ENCODE data around the gene SEPTIN1.
"Not testable (repeated sequence)": the region's sequence is repeated elsewhere in the genome, so short reads cannot be mapped to it uniquely, and the experiment has no call there.

Gene SEPTIN1

DNA sequence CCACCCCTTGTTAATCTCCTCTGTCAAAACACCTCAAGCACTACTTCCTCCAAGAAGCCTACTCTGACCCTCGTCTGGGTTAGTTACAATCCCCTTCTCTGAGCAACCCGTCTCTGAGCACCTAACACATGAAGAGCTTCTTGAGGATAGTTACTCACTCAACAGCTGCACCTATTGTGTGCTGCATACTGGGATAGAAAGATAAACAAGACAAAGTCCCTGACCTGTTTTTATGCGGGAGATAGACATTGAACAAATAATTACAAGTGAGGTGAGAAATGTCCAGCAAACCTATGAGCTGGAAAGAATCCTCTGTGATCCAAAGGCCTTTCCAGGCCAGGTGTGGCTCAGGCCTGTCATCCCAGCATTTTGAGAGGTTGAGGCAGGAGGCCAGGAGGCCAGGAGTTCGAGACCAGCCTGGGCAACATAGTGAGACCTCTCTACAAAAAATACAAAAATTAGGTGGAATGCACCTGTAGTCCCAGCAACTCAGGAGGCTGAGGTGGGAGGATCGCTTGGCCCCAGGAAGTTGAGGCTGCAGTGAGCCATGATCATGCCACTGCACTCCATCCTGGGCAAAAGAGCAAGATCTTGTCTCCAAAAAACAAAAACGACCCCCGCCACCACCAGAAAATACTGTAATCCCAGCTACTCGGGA lies 19.5 kb upstream of the SEPTIN1 start:
- no peak for DNase-seq

GRCh38 chr16:30399435-30400186 lies 17.2 kb upstream of the SEPTIN1 start:
- no peak for DNase-seq

GRCh38 chr16:30398661-30399434 lies 16.5 kb upstream of the SEPTIN1 start:
- no peak for DNase-seq

DNA sequence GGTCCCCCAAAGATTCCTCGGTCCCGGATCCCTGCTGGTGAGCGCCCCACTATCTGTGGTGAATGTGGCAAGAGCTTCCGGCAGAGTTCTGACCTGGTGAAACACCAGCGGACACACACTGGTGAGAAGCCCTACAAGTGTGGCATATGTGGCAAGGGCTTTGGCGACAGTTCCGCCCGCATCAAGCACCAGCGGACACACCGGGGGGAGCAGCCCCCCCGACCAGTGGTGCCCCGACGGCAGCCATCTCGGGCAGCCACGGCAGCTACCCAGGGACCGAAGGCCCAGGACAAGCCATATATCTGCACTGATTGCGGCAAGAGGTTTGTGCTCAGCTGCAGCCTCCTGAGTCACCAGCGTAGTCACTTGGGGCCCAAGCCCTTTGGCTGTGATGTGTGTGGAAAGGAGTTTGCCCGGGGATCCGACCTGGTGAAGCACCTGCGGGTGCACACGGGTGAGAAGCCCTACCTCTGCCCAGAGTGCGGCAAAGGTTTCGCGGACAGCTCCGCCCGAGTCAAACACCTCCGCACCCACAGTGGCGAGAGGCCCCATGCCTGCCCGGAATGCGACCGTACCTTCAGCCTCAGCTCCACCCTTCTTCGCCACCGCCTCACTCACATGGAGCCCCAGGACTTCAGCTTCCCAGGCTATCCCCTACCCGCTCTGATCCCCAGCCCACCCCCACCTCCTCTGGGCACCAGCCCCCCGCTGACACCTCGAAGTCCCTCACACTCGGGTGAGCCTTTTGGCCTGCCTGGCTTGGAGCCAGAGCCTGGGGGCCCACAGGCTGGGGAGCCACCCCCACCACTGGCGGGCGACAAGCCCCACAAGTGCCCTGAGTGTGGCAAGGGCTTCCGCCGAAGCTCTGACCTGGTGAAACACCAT lies 15.7 kb upstream of the SEPTIN1 start:
- no peak for DNase-seq

GRCh38 chr16:30397056-30397455 lies 14.7 kb upstream of the SEPTIN1 start:
- DNase-seq: no peak

DNA sequence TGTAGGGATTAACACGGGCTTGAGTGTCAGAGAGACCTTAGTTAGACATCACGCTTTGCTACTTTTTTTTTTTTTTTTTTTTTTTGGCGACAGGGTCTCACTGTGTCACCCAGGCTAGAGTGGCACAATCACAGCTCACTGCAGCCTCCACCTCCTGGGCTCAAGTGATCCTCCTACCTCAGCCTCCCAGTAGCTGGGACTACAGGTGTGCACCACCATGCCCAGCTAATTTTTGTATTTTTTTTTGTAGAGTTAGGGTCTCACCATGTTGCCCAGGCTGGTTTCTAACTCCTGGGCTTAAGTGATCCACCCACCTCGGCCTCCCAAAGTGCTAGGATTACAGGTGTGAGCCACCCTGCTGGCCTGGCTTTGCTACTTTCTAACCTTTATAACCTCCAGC lies 14.3 kb upstream of the SEPTIN1 start:
- not testable (repeated sequence) for DNase-seq

GRCh38 chr16:30395992-30396585 lies 13.7 kb upstream of the SEPTIN1 start:
- DNase-seq: no peak

DNA sequence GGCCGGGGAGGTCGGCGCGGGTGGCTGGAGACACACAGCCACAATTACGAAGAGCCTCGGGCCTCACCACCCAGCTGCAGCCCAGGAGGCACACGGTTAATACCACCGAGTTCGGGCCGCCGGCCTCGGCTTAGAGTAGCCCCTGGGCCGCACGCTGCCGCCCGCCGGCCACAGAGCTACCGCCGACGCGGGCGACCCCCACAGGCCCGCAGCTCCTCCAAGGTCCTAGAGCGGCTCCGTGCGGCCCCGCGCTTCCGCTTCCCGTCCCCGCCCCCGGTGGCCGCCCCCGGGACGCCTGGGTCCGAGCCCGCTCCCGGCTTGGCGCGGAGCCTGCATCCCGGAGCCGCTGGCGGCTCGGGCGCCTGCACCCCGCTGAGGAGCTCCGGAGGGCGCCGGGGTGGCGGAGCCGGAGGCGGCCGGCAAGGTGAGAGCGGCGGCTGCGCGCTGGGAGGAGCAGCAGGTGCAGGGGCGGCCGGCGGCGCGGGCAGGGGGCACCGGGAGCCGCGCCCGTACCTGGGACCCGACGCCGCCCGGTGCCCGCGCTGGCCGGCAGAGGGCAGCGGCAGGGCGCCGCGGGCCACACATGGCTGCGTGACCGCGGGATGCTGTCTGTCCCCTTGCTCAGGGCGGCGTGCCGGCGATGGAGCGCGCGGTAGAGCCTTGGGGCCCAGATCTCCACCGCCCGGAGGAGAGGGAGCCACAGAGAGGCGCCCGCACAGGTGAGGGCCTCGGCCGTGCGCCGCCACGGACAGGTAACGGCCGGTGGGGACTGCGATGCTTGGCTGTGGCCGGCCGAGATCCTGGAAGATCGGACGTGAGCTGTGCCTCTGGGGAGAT lies 13.0 kb upstream of the SEPTIN1 start, which contains the start of gene ZNF48:
Gene ZNF48 (plus strand): TSS at position 266 of the 837 bp plus-strand sequence. CDS start 375 bp downstream, at position 641.
- DNase-seq: peak; percentile 92

DNA sequence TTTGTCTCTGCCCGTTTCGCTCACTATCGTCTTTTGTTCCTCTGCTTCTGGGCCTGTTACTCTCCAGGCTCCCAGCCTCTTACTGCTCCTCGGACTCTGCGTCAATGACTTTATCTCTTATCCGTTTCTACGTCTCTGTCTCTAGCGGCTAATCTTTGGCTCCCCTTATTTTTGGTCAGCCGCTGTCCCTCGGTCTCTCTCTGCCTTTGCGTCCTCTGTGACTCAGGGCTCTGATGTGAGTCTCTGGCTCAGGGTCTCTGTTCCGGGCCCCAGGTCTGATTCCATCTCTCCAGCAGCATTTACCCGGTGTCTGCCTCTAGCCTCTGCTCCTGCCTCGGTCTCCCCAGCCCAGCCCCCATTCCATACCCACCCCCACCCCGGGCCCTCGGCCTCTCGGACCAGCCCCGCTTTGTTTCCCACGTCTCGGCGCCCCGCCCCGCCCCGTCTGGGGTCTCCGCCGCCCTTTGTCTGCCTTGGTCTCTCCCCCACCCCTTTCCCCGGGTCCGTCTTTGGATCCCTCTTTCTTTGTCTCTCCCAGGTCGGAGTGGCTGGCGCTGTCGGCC lies 12.3 kb upstream of the SEPTIN1 start:
- peak; percentile 48 for DNase-seq

GRCh38 chr16:30383521-30383920 lies 1.2 kb upstream of the SEPTIN1 start:
- no peak for DNase-seq

GRCh38 chr16:30381291-30382041 lies 895 bp downstream of the SEPTIN1 start:
- DNase-seq: no peak

DNA sequence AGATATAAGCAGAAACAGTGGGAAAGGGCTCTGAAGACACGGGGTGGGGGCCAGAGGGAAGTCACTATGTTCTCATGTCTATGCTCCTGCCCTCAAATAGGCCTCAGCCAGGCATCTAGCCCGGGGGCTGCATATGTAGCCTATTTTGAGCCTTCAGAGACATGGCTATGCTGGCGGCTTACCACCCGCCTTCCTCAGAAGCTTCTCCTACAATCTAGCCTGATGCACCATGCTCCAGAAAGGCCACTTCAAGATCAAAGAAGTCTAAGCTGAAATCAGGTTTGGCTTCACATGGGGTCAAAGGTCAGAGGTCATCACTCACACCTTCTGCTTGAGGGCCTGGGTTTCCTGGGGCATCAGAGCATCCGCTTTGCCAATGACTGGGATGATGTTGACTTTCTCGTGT lies 1.6 kb downstream of the SEPTIN1 start:
- DNase-seq: no peak

DNA sequence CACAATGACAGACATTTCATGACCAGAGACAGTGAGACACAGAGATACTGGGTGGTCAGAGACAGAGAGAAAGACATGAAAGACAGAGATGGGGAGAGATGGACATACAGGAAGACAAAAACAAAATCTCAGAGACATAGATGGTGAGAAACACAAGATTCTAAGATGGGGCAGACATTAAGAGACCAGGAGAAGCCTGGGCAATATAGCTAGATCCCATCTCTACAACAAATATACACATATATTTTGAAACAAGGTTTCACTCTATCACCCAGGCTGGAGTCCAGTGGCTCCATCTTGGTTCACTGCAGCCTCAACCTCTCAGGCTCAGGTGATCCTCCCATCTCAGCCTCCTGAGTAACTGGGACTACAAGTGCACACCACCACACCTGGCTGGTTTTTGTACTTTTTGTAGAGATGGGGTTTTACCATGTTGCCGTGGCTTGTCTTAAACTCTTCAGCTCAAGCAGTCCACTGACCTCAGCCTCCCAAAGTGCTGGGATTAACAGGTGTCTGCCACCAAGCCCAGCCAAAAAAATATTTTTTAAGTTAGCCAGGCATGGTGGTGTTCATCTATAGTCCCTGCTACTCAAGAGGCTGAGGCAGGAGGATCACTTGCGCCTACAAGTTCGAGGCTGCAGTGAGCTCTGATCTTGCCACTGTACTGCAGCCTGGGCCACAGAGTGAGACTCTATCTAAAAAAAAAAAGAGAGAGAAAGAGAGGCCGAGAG lies 2.1 kb downstream of the SEPTIN1 start:
- no peak for DNase-seq

- no peak for DNase-seq
Measured at GRCh38 chr16:30379158-30379783, 3.1 kb downstream of the SEPTIN1 start.

GRCh38 chr16:30378236-30379157 lies 3.9 kb downstream of the SEPTIN1 start:
- peak; percentile 84 for DNase-seq

DNA sequence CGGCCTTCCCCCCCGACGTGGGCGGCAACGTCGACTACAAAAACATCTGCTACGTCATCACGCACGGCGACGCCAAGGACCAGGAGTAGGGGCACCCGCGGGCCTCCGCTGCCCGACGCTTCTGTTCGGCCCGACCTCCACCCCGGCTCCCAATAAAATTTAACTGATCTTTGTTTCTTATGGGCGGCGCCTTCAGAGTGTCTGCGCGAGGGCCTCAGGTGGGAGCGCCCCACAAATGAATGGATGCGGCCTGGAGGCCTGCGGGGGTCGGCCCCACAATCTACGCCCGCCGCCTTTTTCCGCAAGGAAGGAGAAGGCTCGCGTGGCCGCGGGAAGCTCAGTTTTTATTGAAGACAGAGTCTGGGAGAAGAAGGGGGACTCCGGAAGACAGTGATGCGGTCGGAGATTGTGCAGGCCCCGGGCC lies 4.5 kb downstream of the SEPTIN1 start:
- DNase-seq: no peak

DNA sequence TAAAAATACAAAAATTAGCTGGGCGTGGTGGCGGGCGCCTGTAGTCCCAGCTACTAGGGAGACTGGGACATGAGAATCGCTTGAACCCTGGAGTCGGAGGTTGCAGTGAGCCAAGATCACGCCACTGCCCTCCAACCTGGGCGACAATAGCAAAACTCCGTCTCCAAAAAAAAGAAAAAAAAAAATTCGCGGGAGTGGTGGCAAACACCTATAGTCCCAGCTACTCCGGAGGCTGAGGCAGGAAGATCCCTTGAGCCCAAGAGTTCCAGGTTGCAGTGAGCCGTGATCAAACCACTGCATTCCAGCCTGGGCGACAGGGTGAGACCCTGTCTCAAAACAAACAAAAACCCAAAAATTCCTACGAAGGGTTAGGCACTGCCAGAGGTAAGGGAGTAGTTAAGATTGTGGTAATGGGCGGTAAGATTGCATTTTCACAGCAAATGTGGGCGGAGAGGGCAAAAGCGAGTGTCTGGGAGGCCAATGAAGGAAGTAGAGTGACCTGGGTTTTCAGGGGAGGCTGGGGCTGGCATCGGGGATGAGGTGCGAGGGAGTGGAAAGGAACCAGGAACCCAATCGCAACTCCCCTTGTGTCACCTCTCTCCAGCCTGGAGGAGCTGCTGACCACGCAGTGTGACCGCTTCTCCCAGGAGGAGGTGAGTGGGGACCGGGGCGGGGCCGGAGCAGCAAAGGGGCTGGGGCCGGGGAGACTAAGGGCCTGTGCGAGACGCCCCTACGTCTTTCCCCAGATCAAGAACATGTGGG lies 5.1 kb downstream of the SEPTIN1 start:
- DNase-seq: peak; percentile 75
